H1 (cell line): ENCODE measurements around the gene ADAMTS16. TPM values are rescaled to one million over a fixed set of nuclear protein-coding genes. Genes with fewer than 3 reads are reported as not detected.

Experiments used
- polyA plus RNA-seq, 7 experiments: library from polyadenylated mRNA; depleted of rRNA in 3 of 7; stranded (reverse) in 5 of 7; unstranded in 2 of 7; fragments of >200 nt in 5 of 7; fragments of 200-250 nt in 2 of 7; gene quantifications; 1 replicate in 5 of 7; 2 replicates in 1 of 7; 4 replicates in 1 of 7; pipeline versions ENCODE4 v1.2.1 to v1.2.3, GENCODE V29; 2011 to 2013; ENCODE audit warnings: missing spikeins in 2 of 7, mixed read lengths in 2 of 7
- small RNA-seq: library from polyadenylated mRNA; stranded (forward); fragments of <200 nt; extraction: miRNeasy Mini kit (QIAGEN cat#:217004); gene quantifications from one replicate; pipeline ENCODE3, GENCODE V24; 2013; ENCODE audit not compliant: insufficient read depth
- total RNA-seq: library from RNA; stranded (reverse); fragmentation: NEBNext Ultra II Directional; extraction: Animal tissue kit (Norgen Biotek cat#: 25700); gene quantifications from 2 replicates; pipeline ENCODE4 v1.2.1, GENCODE V29; 2021

Gene ADAMTS16
- total and polyA plus RNA-seq, 2 of the 8 experiments (the other 6 are each of a cell fraction or from before 2014, with no cell fraction given): 3.7 to 16.0 TPM

Small RNA genes lying within 50 kb of the gene (small RNA-seq; reads per million reads assigned to genes)
- not detected for gene RN7SKP73
